ENCODE data around the gene EIF4A3. TPM values are rescaled to one million over a fixed set of nuclear protein-coding genes. Genes with fewer than 3 reads are reported as not detected.

Gene EIF4A3
- total RNA-seq, 1 donor from 2014 or later = 90.1 TPM

DNA sequence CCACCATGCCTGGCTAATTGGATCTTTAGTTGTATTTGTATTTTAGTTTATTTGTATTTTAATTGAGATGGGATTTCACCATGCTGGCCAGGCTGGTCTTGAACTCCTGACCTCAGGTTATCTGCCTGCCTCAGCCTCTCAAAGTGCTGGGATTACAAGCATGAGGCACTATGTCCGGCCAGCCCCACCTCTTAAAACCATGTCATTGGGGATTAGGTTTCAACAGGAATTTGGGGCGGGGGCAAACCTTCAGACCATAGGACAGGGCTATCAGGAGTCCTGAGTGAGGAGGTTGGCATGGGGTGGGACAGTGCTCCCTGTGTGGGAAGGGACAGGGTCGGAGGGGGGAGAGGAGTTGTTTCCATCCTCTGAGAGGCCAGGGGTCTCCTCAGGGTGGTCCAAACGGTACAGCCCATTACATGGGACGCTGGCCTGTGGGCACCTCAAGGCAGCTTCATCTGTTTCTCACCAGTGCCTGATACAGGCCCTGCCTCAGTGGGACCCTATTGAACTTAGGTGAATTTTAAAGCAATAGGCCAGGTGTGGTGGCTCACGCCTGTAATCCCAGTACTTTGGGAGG is 23.9 kb downstream of the EIF4A3 start:
- H3K27ac ChIP-seq = no peak overlapping the region
- H3K36me3 ChIP-seq = peaks cover 0 to 7% of the 10 kb centered on the region in 2 donors
- DNase-seq (ENCODE audit: extremely low spot score in 2 of 2) = no peak
- intact Hi-C loops (cut with DNase I) = no loop called here
- no peak overlapping the region for H3K4me3 ChIP-seq
- no peaks in the 10 kb centered on the region for H3K27me3 ChIP-seq
- no peak for TF ChIP-seq POLR2A (IDR thresholded peaks at IDR 0.05)
- no peak for TF ChIP-seq CTCF (IDR thresholded peaks at IDR 0.05)
- no peak for TF ChIP-seq POLR2AphosphoS5 (IDR thresholded peaks at IDR 0.05; ENCODE audit: insufficient read depth in 1 of 2, low read depth in 1 of 2)
- no peaks in the 10 kb centered on the region for H3K9me3 ChIP-seq
- no peaks in the 10 kb centered on the region for H3K4me1 ChIP-seq

DNA sequence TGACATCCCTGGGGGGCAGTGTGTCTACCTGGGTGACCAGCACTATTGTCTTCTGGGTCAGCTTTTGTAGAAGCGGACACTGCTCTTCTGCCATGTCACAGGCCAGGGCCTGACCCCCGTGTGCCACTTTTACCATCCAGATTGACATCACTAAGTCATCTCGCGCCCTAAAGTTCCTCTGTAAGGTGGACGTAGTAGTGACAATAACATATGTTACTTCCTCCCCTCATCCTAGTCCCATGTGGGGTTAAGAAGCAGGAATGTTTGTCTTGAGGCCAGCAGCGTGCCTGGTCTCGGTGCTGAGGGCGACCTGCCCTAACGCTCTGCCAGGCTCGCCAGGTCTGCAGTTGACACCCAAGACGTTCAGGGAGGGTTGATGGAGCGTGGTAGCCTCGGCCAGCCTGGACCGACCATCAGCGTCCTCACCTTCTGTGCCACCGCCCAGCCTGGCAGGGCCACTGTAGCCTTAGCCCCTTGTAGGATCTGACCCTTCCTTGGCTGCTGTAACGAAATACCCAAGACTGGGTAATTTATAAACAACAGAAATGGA is 24.8 kb downstream of the EIF4A3 start:
- Histone ChIP-seq H3K4me3 (no peak overlapping the region), H3K4me1 (no peaks in the 10 kb centered on the region), H3K27ac (no peak overlapping the region), H3K36me3 (peaks cover 0 to 7% of the 10 kb centered on the region in 2 donors), H3K27me3 (no peaks in the 10 kb centered on the region), H3K9me3 (no peaks in the 10 kb centered on the region)
- TF ChIP-seq POLR2AphosphoS5 (IDR thresholded peaks at IDR 0.05; ENCODE audit: insufficient read depth in 1 of 2, low read depth in 1 of 2) (no peak), CTCF (IDR thresholded peaks at IDR 0.05) (no peak), POLR2A (IDR thresholded peaks at IDR 0.05) (no peak)
- DNase-seq (ENCODE audit: extremely low spot score in 2 of 2) = no peak
- intact Hi-C loops (cut with DNase I) = no loop called here

DNA sequence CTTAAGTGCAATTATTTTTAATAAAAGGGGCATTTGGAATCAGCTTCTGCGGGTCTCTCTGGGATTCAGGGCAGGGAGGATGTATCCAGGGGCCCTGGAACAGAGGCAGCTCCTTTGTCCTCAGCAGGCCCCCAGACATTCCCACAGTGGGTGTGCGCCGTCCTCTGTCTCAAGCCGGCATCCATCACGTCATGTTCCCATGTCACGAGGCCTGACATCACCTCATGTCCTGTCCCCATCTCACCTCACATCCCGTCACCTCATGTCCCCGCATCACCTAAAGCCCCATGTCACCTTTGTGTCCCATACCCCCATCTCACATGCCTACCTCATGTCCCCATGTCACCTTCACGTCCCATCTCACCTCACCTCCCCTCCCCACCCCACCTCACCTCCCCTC is 27.1 kb downstream of the EIF4A3 start:
- Histone ChIP-seq H3K27ac (no peak overlapping the region), H3K4me3 (no peak overlapping the region), H3K27me3 (no peaks in the 10 kb centered on the region), H3K4me1 (no peaks in the 10 kb centered on the region), H3K9me3 (no peaks in the 10 kb centered on the region), H3K36me3 (peaks cover 0 to 7% of the 10 kb centered on the region in 2 donors)
- TF ChIP-seq POLR2A (IDR thresholded peaks at IDR 0.05) = no peak
- no peak for TF ChIP-seq POLR2AphosphoS5 (IDR thresholded peaks at IDR 0.05; ENCODE audit: insufficient read depth in 1 of 2, low read depth in 1 of 2)
- TF ChIP-seq CTCF (IDR thresholded peaks at IDR 0.05) = no peak
- intact Hi-C loops (cut with DNase I) = no loop called here
- no peak for DNase-seq (ENCODE audit: extremely low spot score in 2 of 2)

DNA sequence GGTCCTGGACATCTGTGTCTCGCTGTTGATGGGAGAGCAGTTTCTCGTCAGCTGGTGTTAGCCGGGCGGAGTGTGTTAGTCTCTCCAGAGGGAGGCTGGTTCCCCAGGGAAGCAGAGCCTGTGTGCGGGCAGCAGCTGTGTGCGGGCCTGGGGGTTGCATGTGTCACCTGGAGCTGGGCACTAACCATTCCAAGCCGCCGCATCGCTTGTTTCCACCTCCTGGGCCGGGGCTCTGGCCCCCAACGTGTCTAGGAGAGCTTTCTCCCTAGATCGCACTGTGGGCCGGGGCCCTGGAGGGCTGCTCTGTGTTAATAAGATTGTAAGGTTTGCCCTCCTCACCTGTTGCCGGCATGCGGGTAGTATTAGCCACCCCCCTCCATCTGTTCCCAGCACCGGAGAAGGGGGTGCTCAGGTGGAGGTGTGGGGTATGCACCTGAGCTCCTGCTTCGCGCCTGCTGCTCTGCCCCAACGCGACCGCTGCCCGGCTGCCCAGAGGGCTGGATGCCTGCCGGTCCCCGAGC is 27.6 kb downstream of the EIF4A3 start:
- Histone ChIP-seq H3K27me3 (no peaks in the 10 kb centered on the region), H3K27ac (no peak overlapping the region), H3K9me3 (no peaks in the 10 kb centered on the region), H3K4me1 (no peaks in the 10 kb centered on the region), H3K4me3 (no peak overlapping the region), H3K36me3 (peaks cover 0 to 7% of the 10 kb centered on the region in 2 donors)
- TF ChIP-seq POLR2AphosphoS5 (IDR thresholded peaks at IDR 0.05; ENCODE audit: insufficient read depth in 1 of 2, low read depth in 1 of 2) = no peak
- TF ChIP-seq POLR2A (IDR thresholded peaks at IDR 0.05) = no peak
- TF ChIP-seq CTCF (IDR thresholded peaks at IDR 0.05) = no peak
- DNase-seq (ENCODE audit: extremely low spot score in 2 of 2) = no peak
- intact Hi-C loops (cut with DNase I) = no loop called here

GRCh38 chr17:80118601-80119270 is 28.2 kb downstream of the EIF4A3 start:
- H3K4me1 ChIP-seq = no peaks in the 10 kb centered on the region
- H3K4me3 ChIP-seq = no peak overlapping the region
- H3K36me3 ChIP-seq = peaks cover 0 to 7% of the 10 kb centered on the region in 2 donors
- no peak overlapping the region for H3K27ac ChIP-seq
- intact Hi-C loops (cut with DNase I) = no loop called here
- no peak for DNase-seq (ENCODE audit: extremely low spot score in 2 of 2)
- no peaks in the 10 kb centered on the region for H3K9me3 ChIP-seq
- TF ChIP-seq POLR2AphosphoS5 (IDR thresholded peaks at IDR 0.05; ENCODE audit: insufficient read depth in 1 of 2, low read depth in 1 of 2) = no peak
- TF ChIP-seq POLR2A (IDR thresholded peaks at IDR 0.05) = no peak
- no peak for TF ChIP-seq CTCF (IDR thresholded peaks at IDR 0.05)
- no peaks in the 10 kb centered on the region for H3K27me3 ChIP-seq

Measured in vagina (tissue), 2 donors.